ENCODE results near the gene ARAP2.

ARAP2 gene

GRCh38 chr4:36111172-36111571 is 133.1 kb downstream of the ARAP2 start:
- no peak for DNase-seq (ENCODE audit: low read depth in 3 of 3)

GRCh38 chr4:36099509-36099908 is 144.8 kb downstream of the ARAP2 start:
- DNase-seq (ENCODE audit: low read depth in 3 of 3), result no peak

DNA sequence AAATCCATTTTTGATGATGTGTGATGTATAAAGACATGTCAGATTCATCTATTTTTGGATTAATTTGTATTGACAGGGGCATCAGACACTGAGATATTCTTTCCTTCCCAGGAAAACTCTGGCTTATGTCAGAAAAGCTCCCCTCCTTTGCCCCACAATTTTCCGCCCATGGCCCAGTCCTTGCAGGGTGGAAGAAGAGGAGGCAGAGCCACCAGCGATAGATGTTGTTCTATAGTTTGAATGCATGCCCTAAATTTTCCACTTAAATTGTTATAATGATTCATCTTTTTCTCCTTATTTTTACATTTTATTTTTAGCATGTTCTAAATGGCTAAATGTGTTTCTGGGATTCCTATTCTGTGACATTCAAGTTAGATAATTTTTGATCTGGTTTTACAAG is 149.3 kb downstream of the ARAP2 start:
- no peak for DNase-seq (ENCODE audit: low read depth in 3 of 3)

DNA sequence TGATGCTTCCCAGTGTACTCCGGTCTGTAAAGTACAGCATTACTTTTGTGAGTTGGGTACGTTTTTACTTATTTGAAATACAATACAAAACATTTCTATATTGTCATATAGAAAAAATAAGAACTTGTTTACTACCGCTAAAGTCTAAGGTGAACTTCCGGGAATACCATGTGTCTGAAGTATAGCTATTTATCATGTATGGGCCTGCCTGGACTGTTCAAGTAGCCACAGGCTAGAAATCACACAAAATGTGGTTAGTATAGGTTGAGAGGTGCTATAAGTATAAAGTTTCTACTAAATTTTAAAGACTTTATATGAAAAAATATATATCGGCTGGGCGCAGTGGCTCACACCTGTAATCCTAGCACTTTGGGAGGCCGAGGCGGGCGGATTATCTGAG is 152.3 kb downstream of the ARAP2 start:
- DNase-seq (ENCODE audit: low read depth in 3 of 3), result no peak

GRCh38 chr4:36088542-36088941 is 155.8 kb downstream of the ARAP2 start:
- no peak for DNase-seq (ENCODE audit: low read depth in 3 of 3)

DNA sequence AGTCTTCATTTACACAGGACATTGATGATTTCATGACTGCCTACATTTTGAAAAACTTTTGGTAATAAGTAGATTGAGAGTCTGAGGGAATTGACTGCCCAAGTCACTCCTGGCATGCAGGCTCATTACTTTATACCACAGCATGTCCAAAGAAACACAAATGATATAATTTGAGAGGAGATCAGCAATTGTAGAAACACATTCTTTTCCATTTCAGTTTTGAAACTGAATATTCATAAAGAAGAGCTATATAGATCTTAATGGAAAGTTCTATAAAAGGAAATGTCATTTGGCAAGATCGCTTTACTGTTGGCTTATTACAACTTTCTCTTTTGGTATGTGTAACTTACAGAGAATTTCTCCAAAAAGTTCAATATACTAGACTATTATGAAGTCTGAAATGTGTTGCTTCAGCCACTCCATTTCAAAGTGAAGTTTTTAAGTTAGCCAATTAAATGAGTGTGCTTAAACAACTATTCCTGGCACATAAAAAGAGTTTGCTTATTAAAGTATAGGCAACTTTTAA is 158.0 kb downstream of the ARAP2 start:
- no peak for DNase-seq (ENCODE audit: low read depth in 3 of 3)

GRCh38 chr4:36082817-36083216 is 161.5 kb downstream of the ARAP2 start:
- DNase-seq (ENCODE audit: low read depth in 3 of 3), result no peak

- DNase-seq (ENCODE audit: low read depth in 3 of 3), result no peak
Observed at GRCh38 chr4:36081185-36081584, 163.1 kb downstream of the ARAP2 start.

DNA sequence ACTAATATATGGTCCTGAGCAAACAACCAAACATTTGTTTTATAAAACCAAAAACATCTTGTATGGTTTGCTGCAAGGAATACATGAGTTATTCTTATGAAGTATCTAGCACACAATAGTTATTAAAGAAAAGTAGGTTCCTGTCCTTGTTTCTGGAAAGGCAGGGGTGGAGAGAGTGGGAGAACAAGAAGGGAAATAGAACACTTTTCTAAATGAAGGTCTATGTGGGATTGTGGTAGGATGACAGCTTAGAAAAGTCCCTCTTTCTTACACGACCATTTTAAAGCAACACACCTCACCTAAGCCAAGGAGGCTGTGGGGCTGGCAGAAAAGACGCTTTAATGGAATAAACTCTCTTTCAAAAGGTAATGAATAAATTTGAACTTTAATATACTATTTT is 164.6 kb downstream of the ARAP2 start:
- DNase-seq (ENCODE audit: low read depth in 3 of 3), result no peak

DNA sequence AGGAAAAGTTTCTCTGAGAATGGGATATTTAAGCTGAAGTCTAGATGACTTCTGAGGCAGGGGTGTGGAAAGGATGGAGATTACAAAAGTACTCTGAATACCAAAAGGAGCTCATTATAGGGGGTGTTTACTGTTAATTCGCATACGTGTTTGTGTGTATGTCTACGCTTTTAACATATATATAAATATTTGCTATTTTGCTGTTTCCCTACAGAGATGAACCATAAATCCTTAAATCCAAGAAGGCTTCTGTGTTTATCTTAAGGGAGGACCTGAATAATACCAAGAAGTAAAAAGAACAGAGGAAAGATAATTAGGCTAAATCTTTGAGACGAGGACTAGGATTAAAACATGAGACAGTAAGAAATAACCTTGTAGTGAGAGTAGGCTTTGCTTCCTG is 166.0 kb downstream of the ARAP2 start:
- no peak for DNase-seq (ENCODE audit: low read depth in 3 of 3)

DNA sequence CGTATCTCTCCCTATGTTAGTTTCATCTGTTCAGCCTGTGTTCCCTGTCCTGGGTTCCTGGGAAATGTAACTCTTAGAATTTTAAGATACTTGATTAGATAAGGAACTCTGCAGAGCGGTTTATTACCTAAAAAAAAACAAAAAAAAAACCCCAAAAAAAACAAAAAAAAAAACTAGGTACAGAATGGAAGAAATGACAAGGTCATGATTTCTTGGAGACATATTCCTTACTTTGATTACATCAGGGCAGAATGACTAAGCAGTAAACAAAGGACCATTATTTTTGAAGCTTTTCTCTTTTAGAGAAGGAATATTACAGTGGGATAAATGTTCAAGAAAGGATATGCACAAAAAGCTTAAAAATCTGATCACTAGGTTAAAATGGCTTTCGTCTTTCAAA is 171.8 kb downstream of the ARAP2 start:
- no peak for DNase-seq (ENCODE audit: low read depth in 3 of 3)

GRCh38 chr4:36067116-36067515 is 177.2 kb downstream of the ARAP2 start:
- DNase-seq (ENCODE audit: low read depth in 3 of 3), result no peak

DNA sequence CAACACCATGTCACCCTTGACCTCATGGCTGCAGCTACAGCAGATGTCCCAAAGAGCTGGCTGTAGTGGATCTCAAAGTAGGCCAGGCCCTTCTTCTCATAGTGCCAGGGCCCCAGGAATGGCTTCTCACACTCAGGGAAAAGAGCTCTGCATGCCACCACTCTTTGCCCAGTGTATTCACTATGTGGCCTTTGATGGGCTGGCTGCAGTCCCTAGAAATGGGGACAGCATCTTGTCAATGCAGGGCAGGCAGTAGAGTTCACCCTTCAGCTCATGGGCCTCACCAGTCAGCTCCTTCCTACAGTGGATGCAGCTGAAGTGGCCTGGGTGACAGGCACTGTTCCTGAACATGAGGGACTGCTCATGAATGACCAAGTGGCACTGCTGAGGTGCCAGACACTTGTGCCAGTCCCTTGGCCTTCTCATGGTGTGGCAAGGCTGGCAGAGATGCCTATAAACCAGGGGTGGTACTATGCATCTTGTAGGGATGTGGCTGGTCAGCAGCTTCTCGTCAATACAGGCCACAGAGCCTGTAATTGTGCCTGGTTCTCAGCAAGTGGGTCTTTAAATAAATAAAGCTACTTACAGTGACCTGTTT is 178.9 kb downstream of the ARAP2 start:
- no peak for DNase-seq (ENCODE audit: low read depth in 3 of 3)

- no peak for DNase-seq (ENCODE audit: low read depth in 3 of 3)
Observed at GRCh38 chr4:36064117-36064516, 180.2 kb downstream of the ARAP2 start.

GRCh38 chr4:36056136-36056535 is 188.2 kb downstream of the ARAP2 start:
- DNase-seq (ENCODE audit: low read depth in 3 of 3), result no peak

DNA sequence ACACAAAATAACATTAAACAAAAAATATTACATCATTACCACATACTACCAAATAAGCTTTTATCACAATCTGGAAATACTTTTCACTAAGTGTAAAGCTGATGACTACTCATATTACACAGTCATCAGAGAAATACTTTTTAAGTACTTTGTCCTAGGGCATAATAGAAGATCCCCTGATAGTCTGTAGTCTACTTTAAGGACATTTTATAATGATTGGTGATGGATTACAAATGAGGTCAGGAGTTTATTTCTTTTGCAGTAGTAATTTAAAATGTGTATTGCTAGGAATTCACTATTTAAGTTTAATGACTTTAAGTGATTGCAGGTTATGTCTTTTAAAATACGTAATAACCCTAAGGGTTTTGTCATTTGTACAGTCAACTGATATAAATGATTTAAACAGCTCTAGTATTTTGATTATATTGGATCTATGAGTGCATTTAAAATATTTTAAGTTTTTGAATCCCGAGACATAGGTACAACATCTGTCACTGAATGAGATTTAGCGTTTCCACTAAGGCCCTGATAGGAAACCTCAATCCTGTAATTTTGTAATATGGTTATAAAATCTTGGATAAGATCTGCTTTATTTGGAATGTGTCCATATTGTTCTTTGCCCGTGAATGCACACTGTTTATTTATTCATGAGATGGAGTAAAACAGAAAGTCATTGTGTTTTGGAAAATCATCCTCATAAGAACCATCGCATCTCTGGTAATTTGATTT is 189.5 kb downstream of the ARAP2 start:
- no peak for DNase-seq (ENCODE audit: low read depth in 3 of 3)

DNA sequence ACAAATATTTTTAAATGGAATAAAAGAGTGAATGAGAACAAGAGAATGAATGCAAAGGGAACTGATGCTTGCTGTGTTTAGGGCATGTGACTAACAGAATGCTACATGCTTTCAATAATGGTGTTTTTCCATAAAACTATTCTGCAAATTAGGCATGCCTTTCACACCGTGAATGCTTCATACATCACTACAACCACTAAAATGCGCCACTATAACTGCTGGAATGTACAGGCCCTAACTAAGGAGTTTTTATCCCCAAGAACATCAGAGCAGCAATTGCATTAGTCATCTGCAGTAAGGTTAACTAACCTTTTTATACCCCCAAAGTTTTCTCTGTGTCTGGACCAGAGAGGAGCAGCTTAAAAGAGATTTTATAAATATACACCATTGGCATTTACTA is 190.4 kb downstream of the ARAP2 start:
- no peak for DNase-seq (ENCODE audit: low read depth in 3 of 3)

DNA sequence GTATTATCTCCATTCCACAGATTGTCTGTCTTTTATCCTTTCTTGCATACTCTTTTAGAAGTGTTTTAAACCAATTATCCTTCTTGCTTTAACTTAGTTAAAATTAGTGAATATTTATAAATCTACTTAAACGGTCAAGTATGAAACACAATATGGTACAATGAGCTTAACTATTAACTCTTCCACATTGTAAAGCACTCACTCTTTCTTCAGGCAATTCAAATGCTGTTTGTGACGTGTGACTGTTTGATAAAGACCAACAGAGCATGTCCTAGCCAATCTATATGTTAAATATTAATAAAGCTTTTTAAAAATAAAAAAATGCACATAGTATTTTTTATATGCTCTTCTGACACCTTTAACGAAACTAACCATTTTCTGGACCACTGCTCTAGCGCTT is 192.7 kb downstream of the ARAP2 start:
- no peak for DNase-seq (ENCODE audit: low read depth in 3 of 3)

- no peak for DNase-seq (ENCODE audit: low read depth in 3 of 3)
Observed at GRCh38 chr4:36046026-36046425, 198.3 kb downstream of the ARAP2 start.

- DNase-seq (ENCODE audit: low read depth in 3 of 3), result no peak
Observed at GRCh38 chr4:36043901-36044300, 200.4 kb downstream of the ARAP2 start.

DNA sequence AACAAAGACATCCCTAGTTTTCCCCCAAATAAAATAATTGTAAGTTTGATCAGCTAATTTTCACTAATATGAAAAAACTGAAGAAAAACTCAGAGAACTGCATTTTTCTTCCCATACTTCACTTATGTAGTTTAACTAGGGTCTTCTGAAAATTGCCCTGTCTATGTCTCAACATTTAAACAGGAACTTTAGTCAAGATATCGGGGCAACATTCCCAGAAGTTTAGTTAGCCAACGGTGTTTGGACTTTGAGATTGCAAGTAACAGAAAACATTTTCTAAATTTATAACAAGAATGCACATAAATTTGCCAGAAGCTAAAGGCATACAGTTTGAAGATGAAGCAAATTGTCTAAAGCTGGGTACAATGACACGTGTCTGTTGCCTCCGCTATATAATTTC is 201.1 kb downstream of the ARAP2 start:
- DNase-seq (ENCODE audit: low read depth in 3 of 3), result no peak

DNA sequence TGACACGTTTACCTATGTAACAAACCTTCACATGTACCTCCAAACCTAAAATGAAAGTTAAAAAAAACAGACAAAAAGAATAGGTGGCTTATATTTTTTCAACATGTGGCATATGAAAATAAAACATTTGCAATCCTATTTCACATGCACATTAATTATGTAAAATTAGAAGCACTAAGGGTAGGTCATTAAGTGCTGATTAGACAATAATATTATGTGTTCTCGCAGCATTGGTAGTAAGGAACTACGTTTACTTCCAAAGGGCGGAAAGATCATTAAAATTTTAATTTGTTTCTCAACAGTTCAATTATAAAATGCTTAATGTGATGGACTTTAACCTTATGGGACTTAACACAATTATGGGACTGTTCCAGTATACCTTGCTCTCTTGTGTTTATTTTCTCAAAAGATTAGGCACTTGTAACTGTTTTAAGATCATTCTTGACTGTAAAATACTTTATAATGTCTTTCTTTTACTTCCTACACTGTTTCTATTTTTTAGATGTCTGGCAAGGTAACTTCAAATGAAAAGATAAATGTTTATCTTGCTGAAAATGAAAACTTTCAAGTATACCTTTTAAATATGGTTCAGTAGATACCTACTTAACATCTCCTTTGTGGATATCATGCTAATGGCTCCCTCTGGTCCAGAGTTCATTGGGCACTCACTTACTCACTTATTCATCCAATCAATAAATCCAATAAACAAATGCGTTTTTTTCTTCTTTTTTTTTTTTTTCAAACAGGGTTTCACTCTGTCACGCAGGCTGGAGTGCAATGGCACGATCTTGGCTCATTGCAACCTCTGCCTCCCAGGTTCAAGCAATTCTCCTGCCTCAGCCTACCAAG is 202.0 kb downstream of the ARAP2 start:
- no peak for DNase-seq (ENCODE audit: low read depth in 3 of 3)

GRCh38 chr4:36041340-36041739 is 203.0 kb downstream of the ARAP2 start:
- no peak for DNase-seq (ENCODE audit: low read depth in 3 of 3)
